Activated CD8-positive, alpha-beta T cell treated with anti-CD3 and anti-CD28 coated beads for 36 hours (primary cell): ENCODE data around the gene ATP10B. TPM values are rescaled to one million over a fixed set of nuclear protein-coding genes. Genes with fewer than 3 reads are reported as not detected.

Experiments
- ATAC-seq: fragments of 200-7000 bp; cut with Tn5 transposase; one replicate; pipeline ENCODE4 v1.10.0; 2021; ENCODE audit warnings: mild to moderate bottlenecking, moderate library complexity
- CTCF ChIA-PET: fragments of 350-600 bp; sonication (Branson Sonifier 250); formaldehyde crosslinking; loops from one replicate; lab custom pipeline; 2021; ENCODE audit warnings: antibody characterized with exemption; lab: Charles Lee
- POLR2A ChIA-PET: fragments of 350-600 bp; sonication (Branson Sonifier 250); formaldehyde crosslinking; loops from one replicate; lab custom pipeline; 2021; ENCODE audit warnings: antibody characterized with exemption; lab: Charles Lee
- DNase-seq: peaks from one replicate; pipeline ENCODE4 v3.0.0-alpha.2; 2020
- H3K27ac Mint-ChIP-seq: one replicate; pipeline ENCODE4 v1.8.0; 2021; ENCODE audit warnings: mild to moderate bottlenecking, mixed read lengths
- H3K27me3 Mint-ChIP-seq: one replicate; pipeline ENCODE4 v1.8.0; 2021; ENCODE audit warnings: mixed read lengths
- H3K36me3 Mint-ChIP-seq: one replicate; pipeline ENCODE4 v1.8.0; 2021; ENCODE audit warnings: low read depth, mixed read lengths
- H3K4me1 Mint-ChIP-seq: one replicate; pipeline ENCODE4 v1.8.0; 2021; ENCODE audit warnings: low read depth, mixed read lengths
- H3K4me3 Mint-ChIP-seq: one replicate; pipeline ENCODE4 v1.8.0; 2021; ENCODE audit warnings: mild to moderate bottlenecking, moderate library complexity, mixed read lengths
- H3K9me3 Mint-ChIP-seq: one replicate; pipeline ENCODE4 v1.8.0; 2021; ENCODE audit warnings: mixed read lengths
- intact Hi-C: fragments of 100-400 bp; cut with micrococcal nuclease; formaldehyde crosslinking; loops from one replicate; pipeline ENCODE4 v1.10.0; 2022
- total RNA-seq, 2 experiments: library from RNA; stranded (reverse); gene quantifications; one replicate each; pipeline ENCODE4 v1.2.3, GENCODE V29; 2021
- TF ChIP-seq, protein P1 (sequence below): fragments of 200-600 bp; IDR thresholded peaks from one replicate; pipeline ENCODE4 v1.8.0; 2022; ENCODE audit warnings: antibody characterized with exemption, mild to moderate bottlenecking

ATP10B gene
- total RNA-seq, 2 experiments from 2014 or later, result not detected

- H3K27me3 Mint-ChIP-seq, result peaks cover 3% of the 10 kb centered on the region
- no peak for DNase-seq
- ATAC-seq, result no peak
- H3K9me3 Mint-ChIP-seq, result no peaks in the 10 kb centered on the region
- POLR2A ChIA-PET, result no interaction called here
- intact Hi-C loops, result no loop called here
- CTCF ChIA-PET, result no interaction called here
- H3K27ac Mint-ChIP-seq, result no peak overlapping the region
- H3K4me3 Mint-ChIP-seq, result no peak overlapping the region
- no peaks in the 10 kb centered on the region for H3K36me3 Mint-ChIP-seq
- no peaks in the 10 kb centered on the region for H3K4me1 Mint-ChIP-seq
- TF ChIP-seq, protein P1, sequence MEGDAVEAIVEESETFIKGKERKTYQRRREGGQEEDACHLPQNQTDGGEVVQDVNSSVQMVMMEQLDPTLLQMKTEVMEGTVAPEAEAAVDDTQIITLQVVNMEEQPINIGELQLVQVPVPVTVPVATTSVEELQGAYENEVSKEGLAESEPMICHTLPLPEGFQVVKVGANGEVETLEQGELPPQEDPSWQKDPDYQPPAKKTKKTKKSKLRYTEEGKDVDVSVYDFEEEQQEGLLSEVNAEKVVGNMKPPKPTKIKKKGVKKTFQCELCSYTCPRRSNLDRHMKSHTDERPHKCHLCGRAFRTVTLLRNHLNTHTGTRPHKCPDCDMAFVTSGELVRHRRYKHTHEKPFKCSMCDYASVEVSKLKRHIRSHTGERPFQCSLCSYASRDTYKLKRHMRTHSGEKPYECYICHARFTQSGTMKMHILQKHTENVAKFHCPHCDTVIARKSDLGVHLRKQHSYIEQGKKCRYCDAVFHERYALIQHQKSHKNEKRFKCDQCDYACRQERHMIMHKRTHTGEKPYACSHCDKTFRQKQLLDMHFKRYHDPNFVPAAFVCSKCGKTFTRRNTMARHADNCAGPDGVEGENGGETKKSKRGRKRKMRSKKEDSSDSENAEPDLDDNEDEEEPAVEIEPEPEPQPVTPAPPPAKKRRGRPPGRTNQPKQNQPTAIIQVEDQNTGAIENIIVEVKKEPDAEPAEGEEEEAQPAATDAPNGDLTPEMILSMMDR, result no peak
Observed at GRCh38 chr5:160643616-160644240, 208.3 kb downstream of the ATP10B start.

DNA sequence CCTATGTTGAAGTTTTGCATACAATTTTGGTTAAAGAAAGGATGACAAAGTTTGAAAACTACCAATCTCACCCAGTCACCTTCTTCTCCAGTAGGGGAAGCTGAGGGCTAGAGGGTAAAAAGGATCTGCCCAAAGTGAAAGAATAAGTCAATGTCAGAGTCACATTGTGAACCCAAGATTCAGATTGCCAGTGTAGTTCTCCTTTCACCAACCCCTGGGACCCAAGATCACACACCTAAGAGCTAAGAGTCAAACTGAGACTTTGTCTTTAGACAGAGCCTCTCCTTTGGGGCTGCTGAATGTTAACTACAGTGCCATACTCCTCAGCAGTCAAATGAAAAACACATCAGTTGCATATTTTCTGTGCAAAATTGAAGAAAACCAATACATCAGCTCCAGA, 210.6 kb downstream of the ATP10B start:
- CTCF ChIA-PET, result no interaction called here
- no peak for DNase-seq
- no peaks in the 10 kb centered on the region for H3K36me3 Mint-ChIP-seq
- H3K4me3 Mint-ChIP-seq, result no peak overlapping the region
- intact Hi-C loops, result no loop called here
- POLR2A ChIA-PET, result no interaction called here
- TF ChIP-seq, protein P1, result no peak
- no peaks in the 10 kb centered on the region for H3K4me1 Mint-ChIP-seq
- H3K9me3 Mint-ChIP-seq, result no peaks in the 10 kb centered on the region
- peaks cover 3% of the 10 kb centered on the region for H3K27me3 Mint-ChIP-seq
- no peak overlapping the region for H3K27ac Mint-ChIP-seq
- ATAC-seq, result no peak

DNA sequence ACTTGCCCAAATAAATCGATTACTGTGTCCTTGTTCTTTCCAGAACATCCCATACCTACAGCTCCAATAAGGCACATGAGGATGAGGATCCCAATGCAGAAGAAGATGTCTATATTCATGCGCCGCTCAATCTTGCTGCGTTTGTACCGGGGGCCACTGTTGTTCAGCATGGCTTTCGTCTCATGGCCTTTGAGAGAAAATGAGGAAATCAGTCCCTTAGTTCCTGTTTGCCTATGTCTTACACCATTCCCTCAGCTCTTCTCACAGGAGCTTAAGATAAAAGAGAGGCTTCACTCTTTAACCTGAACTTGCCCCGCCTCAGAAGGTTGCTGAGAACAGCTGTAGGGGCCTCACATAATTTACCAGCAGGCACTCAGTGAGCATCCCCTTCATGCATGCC, 211.6 kb downstream of the ATP10B start:
- TF ChIP-seq, protein P1, result no peak
- no peaks in the 10 kb centered on the region for H3K36me3 Mint-ChIP-seq
- ChIA-PET POLR2A (no interaction called here), CTCF (no interaction called here)
- peaks cover 3% of the 10 kb centered on the region for H3K27me3 Mint-ChIP-seq
- H3K4me1 Mint-ChIP-seq, result no peaks in the 10 kb centered on the region
- no peak overlapping the region for H3K27ac Mint-ChIP-seq
- no peak for DNase-seq
- intact Hi-C loops, result no loop called here
- H3K9me3 Mint-ChIP-seq, result no peaks in the 10 kb centered on the region
- H3K4me3 Mint-ChIP-seq, result no peak overlapping the region
- ATAC-seq, result no peak

GRCh38 chr5:160638161-160638742, 213.8 kb downstream of the ATP10B start:
- no peak for ATAC-seq
- Mint-ChIP-seq H3K4me1 (no peaks in the 10 kb centered on the region), H3K27me3 (peaks cover 3% of the 10 kb centered on the region), H3K36me3 (no peaks in the 10 kb centered on the region), H3K4me3 (no peak overlapping the region), H3K27ac (no peak overlapping the region), H3K9me3 (no peaks in the 10 kb centered on the region)
- ChIA-PET POLR2A (no interaction called here), CTCF (interaction anchor here (1.7 kb wide), 1 partner anchor 200 kb away, joined by 3 read pairs; no protein-coding TSS in a partner anchor)
- DNase-seq, result no peak
- TF ChIP-seq, protein P1, result no peak
- intact Hi-C loops, result no loop called here

DNA sequence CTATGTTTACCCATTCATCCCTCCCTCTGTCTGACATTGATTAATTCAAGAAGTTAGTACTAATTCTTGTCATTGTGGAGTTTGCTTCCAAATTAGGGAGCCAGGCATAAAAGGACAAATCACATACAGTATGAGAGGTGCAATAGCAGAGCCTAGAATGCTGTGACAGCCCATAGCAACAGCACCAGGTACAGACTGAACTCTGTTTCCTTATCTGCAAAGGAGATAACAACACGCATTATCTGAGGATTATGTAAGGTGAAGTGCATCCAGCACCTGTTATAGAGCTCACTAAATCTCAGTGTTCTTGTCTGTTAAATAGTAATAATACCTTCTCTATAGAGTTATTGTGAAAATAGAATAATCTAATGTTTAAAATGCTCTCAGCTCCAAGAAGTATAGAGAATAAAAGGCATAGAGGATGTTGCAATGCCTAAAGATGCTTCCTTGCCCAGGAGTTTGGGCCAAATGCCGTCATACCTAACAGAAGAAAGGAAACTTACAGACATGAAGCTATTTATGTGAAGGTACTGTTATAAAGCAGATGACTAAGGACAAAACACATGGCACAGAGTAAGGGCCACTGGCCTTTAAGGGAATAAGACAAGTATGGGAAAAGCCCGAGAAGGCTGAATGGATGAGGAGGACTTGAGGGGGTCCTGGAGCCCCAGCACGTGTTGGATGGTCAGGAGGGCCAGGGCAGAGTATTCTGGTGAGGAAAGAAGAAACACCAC, 214.5 kb downstream of the ATP10B start:
- ChIA-PET CTCF (interaction anchor here (1.7 kb wide), 1 partner anchor 199 kb away, joined by 3 read pairs; no protein-coding TSS in a partner anchor), POLR2A (no interaction called here)
- H3K27me3 Mint-ChIP-seq, result peaks cover 3% of the 10 kb centered on the region
- DNase-seq (no peak), ATAC-seq (no peak)
- no peaks in the 10 kb centered on the region for H3K36me3 Mint-ChIP-seq
- H3K27ac Mint-ChIP-seq, result no peak overlapping the region
- no peaks in the 10 kb centered on the region for H3K9me3 Mint-ChIP-seq
- H3K4me3 Mint-ChIP-seq, result no peak overlapping the region
- intact Hi-C loops, result no loop called here
- H3K4me1 Mint-ChIP-seq, result no peaks in the 10 kb centered on the region
- TF ChIP-seq, protein P1, result no peak
